ENCODE results near the gene CDIPT.

Gene CDIPT

GRCh38 chr16:29876594-29877249, 13.7 kb upstream of the CDIPT start:
- no peaks in the 10 kb centered on the region for H4K20me1 ChIP-seq (ENCODE audit: insufficient read depth, low read length)
- no peaks in the 10 kb centered on the region for H3K79me2 ChIP-seq (ENCODE audit: low read length)
- no peak overlapping the region for H3K4me2 ChIP-seq (ENCODE audit: low read length)
- no peak for TF ChIP-seq CTCF (IDR thresholded peaks at IDR 0.05; ENCODE audit: low read depth, low read length)
- no peak for TF ChIP-seq EZH2phosphoT487 (IDR thresholded peaks at IDR 0.05; ENCODE audit: low read depth)
- H3K4me1 ChIP-seq (ENCODE audit: low read length): peaks cover 4% of the 10 kb centered on the region
- H2AFZ ChIP-seq (ENCODE audit: low read depth, low read length): no peak overlapping the region
- H3K9me3 ChIP-seq (ENCODE audit: insufficient read depth, low read length): no peaks in the 10 kb centered on the region
- H3K27me3 ChIP-seq (ENCODE audit: low read depth, low read length): no peaks in the 10 kb centered on the region
- no peak overlapping the region for H3K4me3 ChIP-seq (ENCODE audit: low read length)
- no peak overlapping the region for H3K9ac ChIP-seq (ENCODE audit: low read length)
- no peak overlapping the region for H3K27ac ChIP-seq (ENCODE audit: low read length)
- H3K36me3 ChIP-seq (replicated peaks; ENCODE audit: low read depth, low read length): no peaks in the 10 kb centered on the region

DNA sequence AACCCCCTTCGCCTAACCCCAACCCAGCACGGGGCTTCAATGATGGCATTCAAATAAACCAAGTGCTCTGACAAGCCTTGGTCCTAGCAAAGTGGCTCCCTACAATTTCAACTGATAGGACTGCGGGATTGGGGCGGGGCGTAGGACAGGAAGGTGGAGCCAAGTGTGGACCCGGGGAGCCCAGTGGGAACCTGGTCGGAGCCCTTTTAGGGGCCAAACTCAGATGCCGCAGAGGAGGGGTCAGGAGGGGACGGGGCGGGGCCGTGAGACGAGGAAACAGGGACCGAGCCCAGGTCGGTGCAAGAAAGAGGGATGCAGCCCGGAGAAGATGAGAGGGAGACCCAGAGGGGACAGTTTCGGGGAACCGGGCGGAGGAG, 13.2 kb upstream of the CDIPT start:
- H3K4me2 ChIP-seq (ENCODE audit: low read length): no peak overlapping the region
- H3K9me3 ChIP-seq (ENCODE audit: insufficient read depth, low read length): no peaks in the 10 kb centered on the region
- H3K4me1 ChIP-seq (ENCODE audit: low read length): peaks cover 4% of the 10 kb centered on the region
- no peak overlapping the region for H3K4me3 ChIP-seq (ENCODE audit: low read length)
- H3K36me3 ChIP-seq (replicated peaks; ENCODE audit: low read depth, low read length): no peaks in the 10 kb centered on the region
- no peak overlapping the region for H3K27ac ChIP-seq (ENCODE audit: low read length)
- no peak overlapping the region for H2AFZ ChIP-seq (ENCODE audit: low read depth, low read length)
- no peaks in the 10 kb centered on the region for H3K79me2 ChIP-seq (ENCODE audit: low read length)
- TF ChIP-seq CTCF (IDR thresholded peaks at IDR 0.05; ENCODE audit: low read depth, low read length) (no peak), EZH2phosphoT487 (IDR thresholded peaks at IDR 0.05; ENCODE audit: low read depth) (no peak)
- no peaks in the 10 kb centered on the region for H4K20me1 ChIP-seq (ENCODE audit: insufficient read depth, low read length)
- H3K9ac ChIP-seq (ENCODE audit: low read length): no peak overlapping the region
- no peaks in the 10 kb centered on the region for H3K27me3 ChIP-seq (ENCODE audit: low read depth, low read length)

- no peaks in the 10 kb centered on the region for H3K9me3 ChIP-seq (ENCODE audit: insufficient read depth, low read length)
- no peaks in the 10 kb centered on the region for H3K27me3 ChIP-seq (ENCODE audit: low read depth, low read length)
- H3K79me2 ChIP-seq (ENCODE audit: low read length): no peaks in the 10 kb centered on the region
- H3K9ac ChIP-seq (ENCODE audit: low read length): no peak overlapping the region
- no peaks in the 10 kb centered on the region for H4K20me1 ChIP-seq (ENCODE audit: insufficient read depth, low read length)
- no peak overlapping the region for H3K4me3 ChIP-seq (ENCODE audit: low read length)
- no peaks in the 10 kb centered on the region for H3K36me3 ChIP-seq (replicated peaks; ENCODE audit: low read depth, low read length)
- H3K4me2 ChIP-seq (ENCODE audit: low read length): no peak overlapping the region
- H2AFZ ChIP-seq (ENCODE audit: low read depth, low read length): no peak overlapping the region
- TF ChIP-seq CTCF (IDR thresholded peaks at IDR 0.05; ENCODE audit: low read depth, low read length) (no peak), EZH2phosphoT487 (IDR thresholded peaks at IDR 0.05; ENCODE audit: low read depth) (no peak)
- H3K27ac ChIP-seq (ENCODE audit: low read length): no peak overlapping the region
- peaks cover 4% of the 10 kb centered on the region for H3K4me1 ChIP-seq (ENCODE audit: low read length)
Observed at GRCh38 chr16:29875206-29875605, 12.2 kb upstream of the CDIPT start.

- H4K20me1 ChIP-seq (ENCODE audit: insufficient read depth, low read length): no peaks in the 10 kb centered on the region
- TF ChIP-seq CTCF (IDR thresholded peaks at IDR 0.05; ENCODE audit: low read depth, low read length) (no peak), EZH2phosphoT487 (IDR thresholded peaks at IDR 0.05; ENCODE audit: low read depth) (no peak)
Observed at GRCh38 chr16:29873319-29873718, 10.3 kb upstream of the CDIPT start.

More at GRCh38 chr16:29873319-29873718, 10.3 kb upstream of the CDIPT start:
- Histone ChIP-seq H3K4me3 (ENCODE audit: low read length) (no peak overlapping the region), H3K27me3 (ENCODE audit: low read depth, low read length) (no peaks in the 10 kb centered on the region), H3K27ac (ENCODE audit: low read length) (no peak overlapping the region), H3K4me1 (ENCODE audit: low read length) (peaks cover 4% of the 10 kb centered on the region), H3K36me3 (replicated peaks; ENCODE audit: low read depth, low read length) (no peaks in the 10 kb centered on the region), H2AFZ (ENCODE audit: low read depth, low read length) (no peak overlapping the region), H3K9ac (ENCODE audit: low read length) (no peak overlapping the region), H3K79me2 (ENCODE audit: low read length) (no peaks in the 10 kb centered on the region), H3K9me3 (ENCODE audit: insufficient read depth, low read length) (no peaks in the 10 kb centered on the region), H3K4me2 (ENCODE audit: low read length) (no peak overlapping the region)
